ENCODE data around the gene CSMD2. TPM values are rescaled to one million over a fixed set of nuclear protein-coding genes. Genes with fewer than 3 reads are reported as not detected.

CSMD2 gene
- total RNA-seq, 2 donors from 2014 or later = 0.62 to 2.8 TPM

DNA sequence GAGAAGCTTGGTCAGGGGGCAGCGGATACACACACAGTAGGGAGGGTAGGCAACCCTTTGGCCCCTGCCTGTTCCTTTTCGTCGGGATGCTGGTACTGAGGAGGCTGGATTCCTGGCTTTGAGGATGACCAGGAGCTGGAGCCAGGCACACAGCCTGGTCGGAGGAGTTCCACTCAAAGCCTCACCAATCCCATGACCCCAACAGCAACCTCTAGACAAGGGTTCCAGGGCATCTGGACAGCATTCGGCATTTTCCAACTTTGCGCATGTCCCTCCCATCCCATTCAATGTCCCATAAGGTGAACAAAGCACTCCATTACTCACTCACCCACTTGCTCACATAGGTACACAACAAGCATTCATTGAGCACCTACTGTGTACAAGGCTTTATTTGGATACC lies 343.7 kb downstream of the CSMD2 start:
- Mint-ChIP-seq H3K27me3 (ENCODE audit: insufficient read depth) (peaks cover 10% of the 10 kb centered on the region), H3K4me3 (no peak overlapping the region), H3K36me3 (ENCODE audit: low read depth) (no peaks in the 10 kb centered on the region), H3K9me3 (no peaks in the 10 kb centered on the region), H3K27ac (no peak overlapping the region), H3K4me1 (no peaks in the 10 kb centered on the region)
- peak; percentile 15 for DNase-seq
- Histone ChIP-seq H3K36me3 (ENCODE audit: control insufficient read depth, insufficient read depth, low read length) (no peaks in the 10 kb centered on the region), H3K4me3 (ENCODE audit: low read length) (no peak overlapping the region), H3K27me3 (ENCODE audit: control insufficient read depth, insufficient read depth, low read length, poor library complexity, severe bottlenecking) (no peaks in the 10 kb centered on the region), H3K9me3 (ENCODE audit: control insufficient read depth, low read length) (no peaks in the 10 kb centered on the region), H3K4me1 (ENCODE audit: control insufficient read depth, insufficient read depth, low read length) (no peaks in the 10 kb centered on the region), H3K27ac (ENCODE audit: low read depth, low read length) (no peak overlapping the region), H3K9ac (ENCODE audit: extremely low read depth, low read length, poor library complexity, severe bottlenecking) (no peak overlapping the region)
- TF ChIP-seq, protein P1, sequence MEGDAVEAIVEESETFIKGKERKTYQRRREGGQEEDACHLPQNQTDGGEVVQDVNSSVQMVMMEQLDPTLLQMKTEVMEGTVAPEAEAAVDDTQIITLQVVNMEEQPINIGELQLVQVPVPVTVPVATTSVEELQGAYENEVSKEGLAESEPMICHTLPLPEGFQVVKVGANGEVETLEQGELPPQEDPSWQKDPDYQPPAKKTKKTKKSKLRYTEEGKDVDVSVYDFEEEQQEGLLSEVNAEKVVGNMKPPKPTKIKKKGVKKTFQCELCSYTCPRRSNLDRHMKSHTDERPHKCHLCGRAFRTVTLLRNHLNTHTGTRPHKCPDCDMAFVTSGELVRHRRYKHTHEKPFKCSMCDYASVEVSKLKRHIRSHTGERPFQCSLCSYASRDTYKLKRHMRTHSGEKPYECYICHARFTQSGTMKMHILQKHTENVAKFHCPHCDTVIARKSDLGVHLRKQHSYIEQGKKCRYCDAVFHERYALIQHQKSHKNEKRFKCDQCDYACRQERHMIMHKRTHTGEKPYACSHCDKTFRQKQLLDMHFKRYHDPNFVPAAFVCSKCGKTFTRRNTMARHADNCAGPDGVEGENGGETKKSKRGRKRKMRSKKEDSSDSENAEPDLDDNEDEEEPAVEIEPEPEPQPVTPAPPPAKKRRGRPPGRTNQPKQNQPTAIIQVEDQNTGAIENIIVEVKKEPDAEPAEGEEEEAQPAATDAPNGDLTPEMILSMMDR (conservative IDR thresholded peaks at IDR 0.05) = no peak
- 97% methylated on average over 6 of the region's 6 CpGs for WGBS, 2 experiments (ENCODE audit: insufficient coverage in 1 of 2, insufficient read length in 1 of 2)

DNA sequence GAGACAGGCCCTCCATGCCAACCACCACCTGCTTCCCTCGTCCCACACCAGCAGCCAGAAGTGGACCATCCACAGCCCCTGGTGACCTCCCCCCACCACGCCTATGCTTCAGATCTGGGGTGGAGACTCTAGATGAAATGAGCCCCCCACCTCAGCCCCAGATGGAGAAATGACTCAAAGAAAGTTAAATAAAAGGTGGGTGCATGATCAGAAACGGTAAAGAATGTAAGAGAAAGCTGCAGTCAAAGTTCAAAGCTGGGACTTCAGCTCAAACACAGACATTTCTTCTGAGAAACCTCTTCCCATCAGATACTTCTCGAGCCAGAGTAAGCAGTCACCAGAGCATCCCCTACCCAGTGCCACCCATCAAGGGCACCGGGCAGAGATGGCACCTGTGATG lies 344.2 kb downstream of the CSMD2 start:
- DNase-seq = peak; percentile 15
- Histone ChIP-seq H3K27me3 (ENCODE audit: control insufficient read depth, insufficient read depth, low read length, poor library complexity, severe bottlenecking) (no peaks in the 10 kb centered on the region), H3K36me3 (ENCODE audit: control insufficient read depth, insufficient read depth, low read length) (no peaks in the 10 kb centered on the region), H3K4me3 (ENCODE audit: low read length) (no peak overlapping the region), H3K4me1 (ENCODE audit: control insufficient read depth, insufficient read depth, low read length) (no peaks in the 10 kb centered on the region), H3K27ac (ENCODE audit: low read depth, low read length) (no peak overlapping the region), H3K9ac (ENCODE audit: extremely low read depth, low read length, poor library complexity, severe bottlenecking) (no peak overlapping the region), H3K9me3 (ENCODE audit: control insufficient read depth, low read length) (no peaks in the 10 kb centered on the region)
- Mint-ChIP-seq H3K4me3 (no peak overlapping the region), H3K4me1 (no peaks in the 10 kb centered on the region), H3K27ac (no peak overlapping the region), H3K27me3 (ENCODE audit: insufficient read depth) (peaks cover 10% of the 10 kb centered on the region), H3K36me3 (ENCODE audit: low read depth) (no peaks in the 10 kb centered on the region), H3K9me3 (no peaks in the 10 kb centered on the region)
- WGBS, 2 experiments (ENCODE audit: insufficient coverage in 1 of 2, insufficient read length in 1 of 2) = 91 to 100% methylated on average over 3 to 5 of the region's 5 CpGs
- TF ChIP-seq, protein P1 (conservative IDR thresholded peaks at IDR 0.05) = no peak

DNA sequence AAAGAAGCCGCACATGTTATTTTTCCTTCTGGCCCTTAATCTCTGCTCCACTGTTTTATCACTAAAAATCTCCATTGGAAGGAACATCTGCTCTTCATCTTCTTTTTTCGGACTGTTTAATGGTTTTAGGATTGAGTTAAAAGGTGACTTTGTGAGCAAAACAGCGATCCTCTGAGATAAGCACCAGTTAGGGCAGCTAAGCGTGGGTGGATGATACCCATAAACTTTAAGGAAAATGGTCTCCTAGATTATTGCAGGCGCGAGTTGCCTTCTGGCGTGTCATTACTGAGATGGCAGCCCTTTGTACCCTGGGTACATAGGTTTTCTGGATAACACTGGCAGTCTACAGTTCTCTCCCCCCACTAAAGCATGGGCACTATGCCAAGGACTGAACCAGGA lies 345.1 kb downstream of the CSMD2 start:
- Mint-ChIP-seq H3K4me1 (no peaks in the 10 kb centered on the region), H3K9me3 (no peaks in the 10 kb centered on the region), H3K36me3 (ENCODE audit: low read depth) (no peaks in the 10 kb centered on the region), H3K27me3 (ENCODE audit: insufficient read depth) (peaks cover 10% of the 10 kb centered on the region), H3K27ac (no peak overlapping the region), H3K4me3 (no peak overlapping the region)
- peak; percentile 17 for DNase-seq
- no peak overlapping the region for H3K9ac ChIP-seq (ENCODE audit: extremely low read depth, low read length, poor library complexity, severe bottlenecking)
- no peak overlapping the region for H3K27ac ChIP-seq (ENCODE audit: low read depth, low read length)
- H3K9me3 ChIP-seq (ENCODE audit: control insufficient read depth, low read length) = no peaks in the 10 kb centered on the region
- no peaks in the 10 kb centered on the region for H3K4me1 ChIP-seq (ENCODE audit: control insufficient read depth, insufficient read depth, low read length)
- 84 to 97% methylated on average over 5 to 7 of the region's 7 CpGs for WGBS, 2 experiments (ENCODE audit: insufficient coverage in 1 of 2, insufficient read length in 1 of 2)
- TF ChIP-seq, protein P1 (conservative IDR thresholded peaks at IDR 0.05) = no peak
- H3K36me3 ChIP-seq (ENCODE audit: control insufficient read depth, insufficient read depth, low read length) = no peaks in the 10 kb centered on the region
- no peak overlapping the region for H3K4me3 ChIP-seq (ENCODE audit: low read length)
- no peaks in the 10 kb centered on the region for H3K27me3 ChIP-seq (ENCODE audit: control insufficient read depth, insufficient read depth, low read length, poor library complexity, severe bottlenecking)
